ENCODE results near the gene KANTR. TPM values are rescaled to one million over a fixed set of nuclear protein-coding genes. Genes with fewer than 3 reads are reported as not detected.

Gene KANTR
- total RNA-seq, 3 donors from 2014 or later: 16.8 to 30.7 (median 29.8) TPM

DNA sequence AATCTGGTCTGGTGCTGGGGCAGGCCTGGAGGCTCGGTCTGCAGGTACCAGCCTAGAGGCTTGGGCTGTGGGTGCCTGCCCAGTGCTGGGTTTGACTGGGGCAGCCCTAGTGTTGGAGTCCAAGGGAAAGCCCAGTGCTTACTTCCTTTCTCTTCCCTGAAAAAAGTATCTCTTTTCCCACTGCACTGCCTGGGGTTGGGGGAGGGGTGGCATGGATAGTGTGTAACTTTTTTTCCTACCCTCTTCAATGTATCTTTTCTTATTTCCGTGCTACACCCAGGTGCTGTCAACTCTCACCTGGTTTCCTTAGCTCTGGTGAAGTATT lies 21.6 kb downstream of the KANTR start:
- Histone ChIP-seq H3K4me3 (no peak overlapping the region), H3K27me3 (peaks cover 0 to 27% of the 10 kb centered on the region in 2 donors), H3K4me1 (no peaks in the 10 kb centered on the region), H3K27ac (peak overlapping the region; percentile 32 to 62), H3K36me3 (no peaks in the 10 kb centered on the region), H3K9me3 (no peaks in the 10 kb centered on the region)
- TF ChIP-seq POLR2AphosphoS5 (IDR thresholded peaks at IDR 0.05) (no peak), POLR2A (IDR thresholded peaks at IDR 0.05) (no peak)
- TF ChIP-seq, protein P1, sequence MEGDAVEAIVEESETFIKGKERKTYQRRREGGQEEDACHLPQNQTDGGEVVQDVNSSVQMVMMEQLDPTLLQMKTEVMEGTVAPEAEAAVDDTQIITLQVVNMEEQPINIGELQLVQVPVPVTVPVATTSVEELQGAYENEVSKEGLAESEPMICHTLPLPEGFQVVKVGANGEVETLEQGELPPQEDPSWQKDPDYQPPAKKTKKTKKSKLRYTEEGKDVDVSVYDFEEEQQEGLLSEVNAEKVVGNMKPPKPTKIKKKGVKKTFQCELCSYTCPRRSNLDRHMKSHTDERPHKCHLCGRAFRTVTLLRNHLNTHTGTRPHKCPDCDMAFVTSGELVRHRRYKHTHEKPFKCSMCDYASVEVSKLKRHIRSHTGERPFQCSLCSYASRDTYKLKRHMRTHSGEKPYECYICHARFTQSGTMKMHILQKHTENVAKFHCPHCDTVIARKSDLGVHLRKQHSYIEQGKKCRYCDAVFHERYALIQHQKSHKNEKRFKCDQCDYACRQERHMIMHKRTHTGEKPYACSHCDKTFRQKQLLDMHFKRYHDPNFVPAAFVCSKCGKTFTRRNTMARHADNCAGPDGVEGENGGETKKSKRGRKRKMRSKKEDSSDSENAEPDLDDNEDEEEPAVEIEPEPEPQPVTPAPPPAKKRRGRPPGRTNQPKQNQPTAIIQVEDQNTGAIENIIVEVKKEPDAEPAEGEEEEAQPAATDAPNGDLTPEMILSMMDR (IDR thresholded peaks at IDR 0.05): no peak
- intact Hi-C loops (cut with DNase I; ENCODE audit: low total_unique reads): no loop called here
- no peak for DNase-seq (ENCODE audit: low spot score in 2 of 2)

DNA sequence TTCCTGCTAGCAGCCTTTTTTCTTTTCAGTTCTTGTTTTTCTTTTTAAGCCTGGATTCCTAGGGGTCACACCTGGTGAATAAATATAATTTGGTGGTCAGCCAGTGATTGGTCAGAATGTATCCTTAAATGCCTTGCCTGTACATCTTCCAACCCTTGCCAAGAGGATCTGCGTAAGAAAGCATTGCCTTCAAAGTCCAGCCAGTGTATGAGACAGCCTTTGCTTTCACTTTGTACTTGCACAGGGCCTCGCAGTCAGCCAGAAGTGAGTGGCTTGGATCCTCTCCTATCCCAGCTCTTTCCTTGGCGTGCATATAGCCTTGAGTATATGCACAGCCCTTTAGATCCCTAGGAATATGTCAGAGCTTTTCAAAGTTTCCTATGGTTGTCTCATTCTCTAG lies 22.2 kb downstream of the KANTR start:
- intact Hi-C loops (cut with DNase I; ENCODE audit: low total_unique reads): no loop called here
- Histone ChIP-seq H3K9me3 (no peaks in the 10 kb centered on the region), H3K4me3 (peak overlapping the region in 1 of 3 donors; percentile 4), H3K27ac (peak overlapping the region; percentile 12 to 62), H3K4me1 (no peaks in the 10 kb centered on the region), H3K36me3 (no peaks in the 10 kb centered on the region), H3K27me3 (peaks cover 0 to 27% of the 10 kb centered on the region in 2 donors)
- no peak for DNase-seq (ENCODE audit: low spot score in 2 of 2)
- TF ChIP-seq POLR2AphosphoS5 (IDR thresholded peaks at IDR 0.05) (no peak), POLR2A (IDR thresholded peaks at IDR 0.05) (no peak)
- TF ChIP-seq, protein P1 (IDR thresholded peaks at IDR 0.05): no peak

DNA sequence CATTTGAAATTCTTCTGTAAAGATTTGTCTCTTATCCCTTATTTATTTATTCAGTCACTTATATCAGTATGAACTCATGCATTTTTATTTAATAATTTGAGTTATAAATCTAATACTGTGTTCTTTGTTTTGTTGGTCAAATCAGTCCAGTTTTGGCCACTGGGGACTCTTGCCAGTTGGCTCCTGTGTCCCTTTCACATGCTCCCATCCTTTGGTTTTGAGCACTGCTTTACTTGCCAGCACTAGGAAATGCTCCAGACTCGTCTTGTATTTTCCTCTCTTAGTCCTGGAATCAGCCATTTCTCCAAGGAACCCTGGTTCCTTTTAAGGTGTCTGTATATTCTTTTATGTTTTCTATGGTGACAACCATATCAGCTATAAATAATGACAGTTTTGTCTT lies 28.1 kb downstream of the KANTR start:
- Histone ChIP-seq H3K27ac (no peak overlapping the region), H3K9me3 (peaks cover 0 to 6% of the 10 kb centered on the region in 2 donors), H3K27me3 (peaks cover 0 to 24% of the 10 kb centered on the region in 2 donors), H3K4me3 (no peak overlapping the region), H3K4me1 (no peaks in the 10 kb centered on the region), H3K36me3 (no peaks in the 10 kb centered on the region)
- DNase-seq (ENCODE audit: low spot score in 2 of 2): no peak
- intact Hi-C loops (cut with DNase I; ENCODE audit: low total_unique reads): no loop called here
- no peak for TF ChIP-seq POLR2AphosphoS5 (IDR thresholded peaks at IDR 0.05)
- no peak for TF ChIP-seq POLR2A (IDR thresholded peaks at IDR 0.05)
- TF ChIP-seq, protein P1 (IDR thresholded peaks at IDR 0.05): no peak

DNA sequence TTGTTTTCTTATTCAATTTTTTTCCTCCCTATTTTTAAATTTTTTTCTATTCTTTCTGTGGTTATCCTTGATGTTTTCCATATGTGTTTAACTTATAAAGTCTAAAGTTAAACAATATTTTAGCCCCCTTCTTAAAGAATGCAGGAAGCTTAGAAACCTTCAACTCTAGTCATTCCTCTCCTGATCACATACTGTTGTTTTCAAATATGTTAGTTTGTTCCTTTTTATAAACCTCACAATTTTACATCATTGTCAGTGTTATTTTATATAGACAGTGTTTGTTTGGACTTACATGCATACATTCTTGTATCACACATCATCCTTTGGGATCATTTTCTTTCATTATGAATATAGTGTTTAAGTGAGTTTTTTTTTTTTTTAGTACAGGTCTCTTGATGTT lies 31.6 kb downstream of the KANTR start:
- peaks cover 0 to 11% of the 10 kb centered on the region in 2 donors for H3K9me3 ChIP-seq
- no peak for DNase-seq (ENCODE audit: low spot score in 2 of 2)
- intact Hi-C loops (cut with DNase I; ENCODE audit: low total_unique reads): no loop called here
- no peaks in the 10 kb centered on the region for H3K36me3 ChIP-seq
- H3K4me1 ChIP-seq: no peaks in the 10 kb centered on the region
- H3K4me3 ChIP-seq: no peak overlapping the region
- no peak overlapping the region for H3K27ac ChIP-seq
- TF ChIP-seq POLR2A (IDR thresholded peaks at IDR 0.05) (no peak), POLR2AphosphoS5 (IDR thresholded peaks at IDR 0.05) (no peak)
- TF ChIP-seq, protein P1 (IDR thresholded peaks at IDR 0.05): no peak
- peaks cover 0 to 19% of the 10 kb centered on the region in 2 donors for H3K27me3 ChIP-seq

DNA sequence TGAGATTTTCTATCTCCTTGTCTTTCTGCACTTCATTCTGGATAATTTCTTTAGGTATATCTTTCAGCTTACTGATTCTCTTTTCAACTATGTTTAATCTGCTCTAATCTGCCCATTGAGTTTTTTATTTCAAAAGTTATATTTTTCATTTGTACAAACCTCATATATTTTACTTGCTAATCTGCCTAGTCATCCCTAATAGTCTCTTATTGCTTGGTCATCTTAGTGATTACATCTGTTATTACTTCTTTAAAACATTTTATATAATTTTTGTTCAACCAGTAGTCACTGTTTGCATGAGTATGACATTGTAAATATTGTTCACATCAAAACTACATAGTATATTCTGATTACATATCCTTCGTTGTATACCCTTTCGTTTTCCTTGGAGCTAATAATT lies 32.4 kb downstream of the KANTR start:
- no peak overlapping the region for H3K27ac ChIP-seq
- H3K27me3 ChIP-seq: peaks cover 0 to 22% of the 10 kb centered on the region in 2 donors
- intact Hi-C loops (cut with DNase I; ENCODE audit: low total_unique reads): no loop called here
- H3K36me3 ChIP-seq: no peaks in the 10 kb centered on the region
- H3K9me3 ChIP-seq: peaks cover 0 to 11% of the 10 kb centered on the region in 2 donors
- H3K4me3 ChIP-seq: no peak overlapping the region
- TF ChIP-seq, protein P1 (IDR thresholded peaks at IDR 0.05): no peak
- TF ChIP-seq POLR2AphosphoS5 (IDR thresholded peaks at IDR 0.05) (no peak), POLR2A (IDR thresholded peaks at IDR 0.05) (no peak)
- no peak for DNase-seq (ENCODE audit: low spot score in 2 of 2)
- H3K4me1 ChIP-seq: no peaks in the 10 kb centered on the region
